T-helper 17 cell (primary cell): ENCODE data around the gene TM4SF20. TPM values are rescaled to one million over a fixed set of nuclear protein-coding genes. Genes with fewer than 3 reads are reported as not detected.
A peak's percentile ranks its signal among the peaks of the same experiment; 100 is the strongest.

ENCODE experiments used
- ATAC-seq: fragments of 150-1000 bp; cut with Tn5 transposase; 2 replicates; pipeline ENCODE4 v1.10.0; 2021; ENCODE audit warnings: mild to moderate bottlenecking, moderate library complexity
- DNase-seq, 3 donors: peaks; one replicate each; pipeline versions ENCODE4 v3.0.0 to v3.0.0-alpha.2; 2020 to 2021
- H3K9me3 ChIP-seq: one replicate; pipeline ENCODE4 v1.7.0; 2013; ENCODE audit warnings: low read length, mild to moderate bottlenecking; ENCODE audit not compliant: control insufficient read depth, poor library complexity, severe bottlenecking
- H3K27ac Mint-ChIP-seq: one replicate; pipeline ENCODE4 v1.8.0; 2022; ENCODE audit warnings: mild to moderate bottlenecking, moderate library complexity, mixed read lengths
- H3K27me3 Mint-ChIP-seq: one replicate; pipeline ENCODE4 v1.8.0; 2022; ENCODE audit warnings: mixed read lengths
- H3K36me3 Mint-ChIP-seq: one replicate; pipeline ENCODE4 v1.8.0; 2022; ENCODE audit warnings: low read depth, mixed read lengths
- H3K4me1 Mint-ChIP-seq: one replicate; pipeline ENCODE4 v1.8.0; 2022; ENCODE audit warnings: mild to moderate bottlenecking, mixed read lengths
- H3K4me3 Mint-ChIP-seq: one replicate; pipeline ENCODE4 v1.8.0; 2022; ENCODE audit warnings: mild to moderate bottlenecking, moderate library complexity, mixed read lengths
- total RNA-seq, 4 donors: library from RNA in 2 of 4; stranded (reverse) in 2 of 4; gene quantifications; one replicate each; pipeline ENCODE4 v1.2.3 and lab custom pipeline; 2022 to 2026

Gene TM4SF20
- total RNA-seq, 2 donors from 2014 or later: not detected

DNA sequence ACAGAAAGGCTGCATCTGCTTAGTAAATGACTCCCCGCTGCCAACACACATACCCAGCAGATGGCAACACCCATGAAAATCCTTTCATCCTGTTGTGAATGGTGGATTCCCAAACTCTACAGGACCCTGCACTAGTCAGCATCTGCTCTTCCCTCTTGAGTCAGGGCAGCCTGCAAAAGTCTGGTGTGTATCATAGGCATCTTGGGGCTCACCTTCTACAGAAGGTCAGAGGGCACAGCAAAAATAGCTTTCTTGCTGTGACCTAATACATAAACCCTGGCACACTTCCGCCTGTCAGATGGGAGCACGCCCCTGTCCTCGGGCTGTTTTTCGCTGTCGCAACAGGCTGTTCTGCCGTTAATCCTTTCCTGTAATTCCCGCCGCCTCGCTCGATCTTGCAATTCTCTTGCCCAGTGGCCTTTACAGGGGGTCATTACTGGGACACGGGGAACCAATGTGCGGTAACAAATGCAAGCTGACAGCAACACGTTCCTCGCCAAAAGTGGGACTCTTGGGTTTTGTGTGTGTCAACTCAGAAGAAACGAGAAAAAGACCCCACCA, 28.6 kb upstream of the TM4SF20 start:
- Mint-ChIP-seq H3K27ac (no peak overlapping the region), H3K27me3 (no peaks in the 10 kb centered on the region), H3K36me3 (no peaks in the 10 kb centered on the region), H3K4me3 (no peak overlapping the region), H3K4me1 (peaks cover 19% of the 10 kb centered on the region)
- ATAC-seq (no peak), DNase-seq (no peak)
- no peaks in the 10 kb centered on the region for H3K9me3 ChIP-seq

DNA sequence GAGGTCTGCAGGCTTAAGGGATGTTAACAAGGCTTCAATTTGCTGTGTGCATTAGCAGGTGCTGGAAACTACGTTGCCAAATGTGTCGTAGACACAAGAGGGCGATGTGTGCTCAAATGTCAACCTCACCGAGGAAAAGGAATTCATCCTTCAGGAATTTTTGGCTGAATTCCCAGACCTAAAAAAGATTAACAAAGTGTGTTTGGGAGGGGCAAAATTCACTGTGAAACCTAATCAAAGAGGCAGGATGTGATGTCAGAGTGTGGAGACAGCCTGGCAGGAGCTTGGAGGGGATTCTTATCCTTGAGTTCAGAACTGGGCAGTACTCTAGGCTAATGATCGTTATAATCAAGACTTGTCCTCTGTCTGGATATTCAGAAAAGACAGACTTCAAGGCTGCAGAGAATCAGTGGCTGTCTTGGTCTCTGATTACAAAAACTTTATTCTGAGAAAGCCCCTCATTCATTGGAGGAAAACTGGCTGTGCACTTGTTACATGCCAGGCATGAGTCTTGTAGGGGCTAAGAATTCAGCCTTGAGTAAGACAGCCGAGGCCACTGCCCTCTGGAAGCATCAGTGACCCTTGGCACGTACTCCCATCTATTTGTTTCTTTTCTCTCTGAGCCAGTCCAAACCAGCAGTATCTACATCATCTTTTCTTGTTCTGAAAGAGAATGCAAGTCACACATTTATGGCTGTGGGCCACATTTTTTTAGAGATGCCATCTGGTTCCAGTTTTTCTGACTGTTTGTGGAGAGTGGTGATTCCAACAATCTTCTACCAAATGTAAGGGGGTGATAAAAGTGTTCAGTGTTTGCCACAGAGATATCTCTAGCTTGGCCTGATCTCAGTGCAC, 27.3 kb upstream of the TM4SF20 start:
- no peak overlapping the region for H3K4me3 Mint-ChIP-seq
- ATAC-seq (no peak), DNase-seq (no peak)
- H3K9me3 ChIP-seq: no peaks in the 10 kb centered on the region
- H3K4me1 Mint-ChIP-seq: peaks cover 13% of the 10 kb centered on the region
- H3K27ac Mint-ChIP-seq: peak overlapping the region; percentile 63
- H3K36me3 Mint-ChIP-seq: no peaks in the 10 kb centered on the region
- H3K27me3 Mint-ChIP-seq: peaks cover 5% of the 10 kb centered on the region

DNA sequence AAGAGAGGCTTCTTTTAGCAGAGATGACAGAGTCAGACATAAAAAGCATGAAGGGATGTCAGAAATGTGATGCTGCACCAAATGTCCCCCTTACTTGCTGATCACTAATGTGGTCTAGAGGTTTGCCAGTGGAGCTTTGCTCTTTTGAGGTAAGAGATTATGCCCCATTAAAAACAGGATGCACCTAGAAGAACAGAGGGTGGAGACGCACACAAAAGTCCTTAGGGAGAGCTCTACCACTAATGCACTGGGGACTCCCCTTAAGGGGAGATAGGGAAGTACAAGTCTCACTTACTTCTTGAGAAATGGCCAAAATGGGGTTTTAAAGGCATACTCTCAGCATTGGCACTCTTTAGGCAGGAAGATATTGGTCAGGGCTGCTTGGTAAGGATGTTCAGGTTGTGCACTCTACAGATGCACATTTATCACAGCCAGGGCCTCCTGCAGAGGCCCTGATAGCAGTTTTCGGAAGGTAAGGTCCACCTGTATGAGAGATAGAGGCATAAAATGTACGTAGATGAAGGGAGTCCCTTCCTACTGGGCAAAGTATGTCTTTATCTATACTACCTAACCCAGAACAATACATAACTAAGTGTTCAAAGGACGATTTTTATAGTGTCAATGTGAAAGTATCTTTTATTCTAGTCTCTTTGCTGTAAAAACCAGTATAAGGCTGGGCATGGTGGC, 25.6 kb upstream of the TM4SF20 start:
- Mint-ChIP-seq H3K27ac (no peak overlapping the region), H3K4me1 (peaks cover 8% of the 10 kb centered on the region), H3K27me3 (peaks cover 12% of the 10 kb centered on the region), H3K36me3 (no peaks in the 10 kb centered on the region), H3K4me3 (no peak overlapping the region)
- peak; percentile 50 for ATAC-seq
- DNase-seq: no peak
- no peaks in the 10 kb centered on the region for H3K9me3 ChIP-seq

- no peaks in the 10 kb centered on the region for H3K9me3 ChIP-seq
- H3K4me3 Mint-ChIP-seq: no peak overlapping the region
- DNase-seq (no peak), ATAC-seq (no peak)
- H3K36me3 Mint-ChIP-seq: no peaks in the 10 kb centered on the region
- peaks cover 12% of the 10 kb centered on the region for H3K4me1 Mint-ChIP-seq
- H3K27ac Mint-ChIP-seq: no peak overlapping the region
- peaks cover 12% of the 10 kb centered on the region for H3K27me3 Mint-ChIP-seq
These were observed 23.9 kb upstream of the TM4SF20 start for GRCh38 chr2:227402959-227403358.

- H3K27me3 Mint-ChIP-seq: peaks cover 12% of the 10 kb centered on the region
- H3K4me3 Mint-ChIP-seq: no peak overlapping the region
- DNase-seq: no peak
- H3K9me3 ChIP-seq: no peaks in the 10 kb centered on the region
- peaks cover 17% of the 10 kb centered on the region for H3K4me1 Mint-ChIP-seq
- no peak overlapping the region for H3K27ac Mint-ChIP-seq
- ATAC-seq: no peak
- H3K36me3 Mint-ChIP-seq: no peaks in the 10 kb centered on the region
These were observed 23.2 kb upstream of the TM4SF20 start for GRCh38 chr2:227402321-227402720.

GRCh38 chr2:227401550-227401949, 22.4 kb upstream of the TM4SF20 start:
- no peaks in the 10 kb centered on the region for H3K9me3 ChIP-seq
- H3K4me3 Mint-ChIP-seq: no peak overlapping the region
- ATAC-seq: no peak
- no peak overlapping the region for H3K27ac Mint-ChIP-seq
- peaks cover 12% of the 10 kb centered on the region for H3K27me3 Mint-ChIP-seq
- peaks cover 17% of the 10 kb centered on the region for H3K4me1 Mint-ChIP-seq
- no peak for DNase-seq
- H3K36me3 Mint-ChIP-seq: no peaks in the 10 kb centered on the region

GRCh38 chr2:227398684-227399670, 19.9 kb upstream of the TM4SF20 start:
- DNase-seq: no peak
- H3K27ac Mint-ChIP-seq: no peak overlapping the region
- no peaks in the 10 kb centered on the region for H3K36me3 Mint-ChIP-seq
- no peak overlapping the region for H3K4me3 Mint-ChIP-seq
- no peak for ATAC-seq
- no peaks in the 10 kb centered on the region for H3K9me3 ChIP-seq
- H3K4me1 Mint-ChIP-seq: peaks cover 10% of the 10 kb centered on the region
- peaks cover 12% of the 10 kb centered on the region for H3K27me3 Mint-ChIP-seq

DNA sequence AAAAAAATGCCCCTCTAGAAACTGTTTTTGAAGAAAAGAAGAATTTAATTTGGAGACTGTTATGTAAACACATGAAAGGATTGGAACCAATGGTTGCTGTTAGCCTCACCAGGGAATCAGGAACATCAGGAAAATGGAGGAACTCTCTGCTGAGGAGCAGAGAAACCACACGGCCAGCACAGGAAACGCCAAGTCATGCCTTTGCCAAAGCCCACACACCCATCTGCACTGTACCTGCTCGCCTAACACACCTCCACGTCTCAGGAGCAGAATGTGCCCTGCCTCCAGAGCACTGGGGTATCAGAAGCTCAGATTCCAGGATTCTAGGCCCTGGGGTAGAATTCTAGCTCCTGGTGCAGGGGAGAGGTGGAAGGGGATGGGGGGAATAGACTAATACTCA, 18.5 kb upstream of the TM4SF20 start:
- Mint-ChIP-seq H3K27me3 (peaks cover 12% of the 10 kb centered on the region), H3K27ac (peak overlapping the region; percentile 12), H3K4me1 (peaks cover 10% of the 10 kb centered on the region), H3K4me3 (no peak overlapping the region), H3K36me3 (no peaks in the 10 kb centered on the region)
- DNase-seq (no peak), ATAC-seq (no peak)
- H3K9me3 ChIP-seq: no peaks in the 10 kb centered on the region

DNA sequence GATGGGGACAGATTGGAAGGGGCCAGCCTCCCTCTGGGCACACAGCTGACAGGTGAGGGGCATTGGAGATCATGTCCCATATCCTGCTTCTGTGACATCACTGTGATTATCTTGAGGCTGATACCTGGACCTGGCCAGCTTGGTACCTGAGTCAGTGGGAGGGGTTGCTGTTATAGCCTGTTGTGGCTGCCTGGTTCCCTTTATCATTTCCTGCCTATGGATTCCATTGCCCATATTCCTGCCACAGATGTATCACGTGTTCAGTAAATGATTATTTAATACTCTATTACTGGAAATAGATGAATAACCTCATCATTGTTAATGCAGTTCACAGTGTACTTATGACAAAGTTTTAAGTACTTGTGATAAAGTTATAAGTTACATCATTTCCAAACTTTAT, 16.4 kb upstream of the TM4SF20 start:
- H3K4me1 Mint-ChIP-seq: peaks cover 10% of the 10 kb centered on the region
- no peak overlapping the region for H3K4me3 Mint-ChIP-seq
- DNase-seq: no peak
- H3K27ac Mint-ChIP-seq: no peak overlapping the region
- no peaks in the 10 kb centered on the region for H3K9me3 ChIP-seq
- ATAC-seq: no peak
- H3K27me3 Mint-ChIP-seq: peaks cover 11% of the 10 kb centered on the region
- no peaks in the 10 kb centered on the region for H3K36me3 Mint-ChIP-seq

- no peaks in the 10 kb centered on the region for H3K36me3 Mint-ChIP-seq
- peaks cover 10% of the 10 kb centered on the region for H3K4me1 Mint-ChIP-seq
- H3K4me3 Mint-ChIP-seq: no peak overlapping the region
- no peak for DNase-seq
- H3K9me3 ChIP-seq: no peaks in the 10 kb centered on the region
- peaks cover 13% of the 10 kb centered on the region for H3K27me3 Mint-ChIP-seq
- H3K27ac Mint-ChIP-seq: no peak overlapping the region
- ATAC-seq: no peak
These were observed 15.3 kb upstream of the TM4SF20 start for GRCh38 chr2:227394401-227394800.

GRCh38 chr2:227390468-227391256, 11.6 kb upstream of the TM4SF20 start:
- H3K27me3 Mint-ChIP-seq: peaks cover 17% of the 10 kb centered on the region

GRCh38 chr2:227389661-227390060, 10.6 kb upstream of the TM4SF20 start:
- ATAC-seq: no peak
- H3K9me3 ChIP-seq: no peaks in the 10 kb centered on the region
- Mint-ChIP-seq H3K4me3 (no peak overlapping the region), H3K4me1 (no peaks in the 10 kb centered on the region), H3K36me3 (no peaks in the 10 kb centered on the region), H3K27me3 (peaks cover 17% of the 10 kb centered on the region), H3K27ac (no peak overlapping the region)
- no peak for DNase-seq

More at GRCh38 chr2:227390468-227391256, 11.6 kb upstream of the TM4SF20 start:
- H3K9me3 ChIP-seq: no peaks in the 10 kb centered on the region
- no peak for DNase-seq
- ATAC-seq: no peak
- no peak overlapping the region for H3K4me3 Mint-ChIP-seq
- no peak overlapping the region for H3K27ac Mint-ChIP-seq
- no peaks in the 10 kb centered on the region for H3K36me3 Mint-ChIP-seq
- no peaks in the 10 kb centered on the region for H3K4me1 Mint-ChIP-seq
